Muscle of leg (tissue), 11 donors: ENCODE measurements around the gene GMDS. TPM values are rescaled to one million over a fixed set of nuclear protein-coding genes. Genes with fewer than 3 reads are reported as not detected.
A peak's percentile ranks its signal among the peaks of the same experiment; 100 is the strongest.

ENCODE experiments used
- DNase-seq: peaks from one replicate; pipeline ENCODE4 v3.0.0; 2013
- H3K27ac ChIP-seq: one replicate; pipeline ENCODE4 v1.5.1; 2013; ENCODE audit warnings: mild to moderate bottlenecking, low read length, control low read depth
- H3K27me3 ChIP-seq: one replicate; pipeline ENCODE4 v1.6.1; 2013; ENCODE audit warnings: low read length; ENCODE audit not compliant: control insufficient read depth, insufficient read depth
- H3K36me3 ChIP-seq: one replicate; pipeline ENCODE4 v1.6.1; 2013; ENCODE audit warnings: low read length; ENCODE audit not compliant: control insufficient read depth, insufficient read depth
- H3K4me1 ChIP-seq: one replicate; pipeline ENCODE4 v1.6.1; 2013; ENCODE audit warnings: low read length; ENCODE audit not compliant: control insufficient read depth, insufficient read depth
- H3K4me3 ChIP-seq: one replicate; pipeline ENCODE4 v1.5.1; 2013; ENCODE audit warnings: low read length, control low read depth
- H3K9me3 ChIP-seq: replicated peaks from 2 replicates; pipeline ENCODE4 v1.6.1; 2013; ENCODE audit warnings: low read depth, low read length; ENCODE audit not compliant: control insufficient read depth
- WGBS: methylation state at CpG from one replicate; pipeline ENCODE4 v1.1.5; 2013; ENCODE audit warnings: missing lambda C conversion rate; ENCODE audit not compliant: insufficient coverage; 5-methylcytosine and 5-hydroxymethylcytosine counted together
- polyA plus RNA-seq, 8 donors: library from polyadenylated mRNA; unstranded; fragments of 120-200 nt; gene quantifications; one replicate each; pipeline versions ENCODE4 v1.2.1 to v1.2.3, GENCODE V29; 2013; ENCODE audit warnings: inconsistent platforms in 1 of 8, low replicate concordance in 1 of 8; ENCODE audit not compliant: insufficient read length in 8 of 8, insufficient read depth in 1 of 8
- total RNA-seq: library from RNA; stranded (reverse); fragments of 120-200 nt; gene quantifications from one replicate; pipeline ENCODE4 v1.2.4, GENCODE V29; 2013

GMDS gene
- total and polyA plus RNA-seq, 9 donors, result 3.9 to 17.0 (median 11.9) TPM

GRCh38 chr6:1904898-1905297 lies 340.5 kb downstream of the GMDS start:
- Histone ChIP-seq H3K36me3 (no peaks in the 10 kb centered on the region), H3K4me3 (no peak overlapping the region), H3K27ac (no peak overlapping the region), H3K4me1 (peaks cover 2% of the 10 kb centered on the region), H3K9me3 (no peaks in the 10 kb centered on the region), H3K27me3 (no peaks in the 10 kb centered on the region)
- WGBS, result 91% methylated on average over 6 of the region's 6 CpGs
- DNase-seq, result no peak

DNA sequence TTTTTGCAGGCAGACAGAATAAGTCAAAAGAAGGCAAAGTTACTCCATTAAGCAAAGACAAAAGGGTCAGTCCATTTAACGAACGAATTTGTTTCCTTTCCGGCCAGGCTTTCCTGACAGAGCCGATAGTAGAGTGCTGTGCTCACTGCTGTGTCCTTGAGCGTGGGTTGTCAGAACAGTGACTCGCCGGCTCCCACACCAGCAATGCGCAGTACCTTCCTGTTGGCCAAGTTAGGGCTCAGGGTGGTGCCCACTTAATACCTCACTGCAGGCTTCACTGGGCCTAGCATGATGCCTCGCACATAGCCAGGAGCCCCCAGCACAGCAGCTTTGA lies 341.0 kb downstream of the GMDS start:
- WGBS, result 89% methylated on average over 8 of the region's 9 CpGs
- Histone ChIP-seq H3K4me3 (no peak overlapping the region), H3K36me3 (no peaks in the 10 kb centered on the region), H3K27me3 (no peaks in the 10 kb centered on the region), H3K9me3 (no peaks in the 10 kb centered on the region), H3K27ac (peak overlapping the region; percentile 57), H3K4me1 (peaks cover 2% of the 10 kb centered on the region)
- DNase-seq, result no peak

- 40% methylated on average over 2 of the region's 9 CpGs for WGBS
- H3K4me3 ChIP-seq, result no peak overlapping the region
- H3K36me3 ChIP-seq, result no peaks in the 10 kb centered on the region
- peaks cover 2% of the 10 kb centered on the region for H3K4me1 ChIP-seq
- peak overlapping the region; percentile 57 for H3K27ac ChIP-seq
- peak; percentile 46 for DNase-seq
- H3K27me3 ChIP-seq, result no peaks in the 10 kb centered on the region
- no peaks in the 10 kb centered on the region for H3K9me3 ChIP-seq
Observed at GRCh38 chr6:1903780-1904465, 341.5 kb downstream of the GMDS start.

DNA sequence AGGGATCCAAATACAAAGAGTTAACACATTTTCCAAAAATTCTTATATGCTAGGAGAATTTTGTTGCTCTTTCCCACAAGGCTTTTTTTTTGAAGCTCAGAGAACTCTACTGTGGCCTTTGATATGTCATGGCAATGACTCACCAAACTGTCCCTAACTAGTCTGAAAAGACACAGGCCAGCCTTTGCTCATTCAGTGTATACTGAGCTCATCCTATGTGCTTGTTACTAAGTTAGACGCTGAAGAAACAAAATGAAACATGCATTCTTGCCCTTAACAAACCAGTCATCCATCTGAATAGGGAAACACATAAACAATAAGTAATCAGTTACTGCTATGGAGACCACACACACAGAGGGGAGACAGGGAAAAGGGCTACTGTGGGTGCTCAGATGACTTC lies 343.8 kb downstream of the GMDS start:
- Histone ChIP-seq H3K9me3 (no peaks in the 10 kb centered on the region), H3K4me3 (no peak overlapping the region), H3K27me3 (no peaks in the 10 kb centered on the region), H3K4me1 (peaks cover 2% of the 10 kb centered on the region), H3K36me3 (no peaks in the 10 kb centered on the region), H3K27ac (no peak overlapping the region)
- DNase-seq, result no peak
- WGBS, result no CpG with 5 or more reads among the region's 1 CpG

- peaks cover 2% of the 10 kb centered on the region for H3K27me3 ChIP-seq
- DNase-seq, result no peak
- H3K4me3 ChIP-seq, result no peak overlapping the region
- WGBS, result 95% methylated on average over 5 of the region's 5 CpGs
- no peaks in the 10 kb centered on the region for H3K36me3 ChIP-seq
- H3K27ac ChIP-seq, result no peak overlapping the region
- no peaks in the 10 kb centered on the region for H3K4me1 ChIP-seq
- no peaks in the 10 kb centered on the region for H3K9me3 ChIP-seq
Observed at GRCh38 chr6:1896897-1897296, 348.5 kb downstream of the GMDS start.

GRCh38 chr6:1895721-1896120 lies 349.7 kb downstream of the GMDS start:
- no peaks in the 10 kb centered on the region for H3K4me1 ChIP-seq
- no peak for DNase-seq
- WGBS, result 100% methylated on average over 2 of the region's 3 CpGs

DNA sequence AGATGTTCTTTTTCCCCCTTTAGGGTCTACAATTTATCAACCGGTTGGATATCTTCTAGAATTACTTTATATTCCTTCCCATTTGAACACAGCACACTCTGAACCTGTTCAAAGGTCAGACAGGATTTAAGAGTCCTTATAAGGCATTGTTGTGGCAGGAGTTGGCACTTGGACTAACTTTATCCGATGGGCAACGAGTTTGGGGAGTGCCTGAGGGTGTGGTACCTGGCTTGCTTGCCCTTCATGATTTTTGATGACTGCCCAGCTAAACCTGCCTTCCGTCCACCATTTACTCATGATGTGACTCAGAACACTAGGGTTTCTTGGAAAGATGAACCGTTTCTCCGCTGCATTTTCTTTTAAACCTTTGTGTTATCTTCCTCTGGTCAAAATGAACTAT lies 350.5 kb downstream of the GMDS start:
- Histone ChIP-seq H3K4me1 (no peaks in the 10 kb centered on the region), H3K36me3 (no peaks in the 10 kb centered on the region), H3K27me3 (peaks cover 2% of the 10 kb centered on the region), H3K27ac (no peak overlapping the region), H3K9me3 (no peaks in the 10 kb centered on the region), H3K4me3 (no peak overlapping the region)
- DNase-seq, result no peak
- 83% methylated on average over 2 of the region's 6 CpGs for WGBS

More at GRCh38 chr6:1895721-1896120, 349.7 kb downstream of the GMDS start:
- H3K27me3 ChIP-seq, result peaks cover 2% of the 10 kb centered on the region
- no peaks in the 10 kb centered on the region for H3K36me3 ChIP-seq
- no peak overlapping the region for H3K4me3 ChIP-seq
- H3K27ac ChIP-seq, result no peak overlapping the region
- H3K9me3 ChIP-seq, result no peaks in the 10 kb centered on the region

DNA sequence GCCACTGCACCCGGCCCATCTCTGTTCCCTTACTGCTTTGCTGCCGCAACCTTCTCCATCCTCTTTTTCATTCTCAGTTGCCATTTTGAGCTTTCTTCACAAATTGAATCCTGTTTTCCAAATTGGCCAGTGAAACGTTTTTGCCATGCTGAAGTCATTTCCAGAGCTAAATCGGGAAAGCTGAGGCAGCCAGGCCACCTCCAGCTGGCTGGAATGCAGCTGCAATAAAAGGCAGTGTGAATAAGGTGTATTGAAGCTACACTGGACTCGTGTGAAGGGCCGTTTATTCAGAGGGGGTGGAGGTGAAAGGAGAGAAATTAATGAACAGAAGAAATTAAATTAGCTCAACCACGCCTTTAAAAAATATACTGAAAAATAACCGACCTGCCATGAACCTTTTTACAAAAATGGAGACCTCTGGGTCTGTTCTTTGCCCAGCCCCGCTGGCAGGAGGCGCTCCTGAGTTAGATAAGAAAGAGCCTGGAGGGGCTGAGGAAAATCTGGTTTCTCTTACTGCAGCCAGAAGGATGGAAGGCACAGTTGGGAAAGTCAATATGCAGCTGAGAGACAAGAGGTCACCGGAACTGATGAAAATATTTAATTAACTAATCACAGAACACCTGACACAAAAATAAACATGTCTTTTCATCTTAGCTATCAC lies 351.8 kb downstream of the GMDS start:
- DNase-seq, result no peak
- WGBS, result 37% methylated on average over 6 of the region's 11 CpGs

DNA sequence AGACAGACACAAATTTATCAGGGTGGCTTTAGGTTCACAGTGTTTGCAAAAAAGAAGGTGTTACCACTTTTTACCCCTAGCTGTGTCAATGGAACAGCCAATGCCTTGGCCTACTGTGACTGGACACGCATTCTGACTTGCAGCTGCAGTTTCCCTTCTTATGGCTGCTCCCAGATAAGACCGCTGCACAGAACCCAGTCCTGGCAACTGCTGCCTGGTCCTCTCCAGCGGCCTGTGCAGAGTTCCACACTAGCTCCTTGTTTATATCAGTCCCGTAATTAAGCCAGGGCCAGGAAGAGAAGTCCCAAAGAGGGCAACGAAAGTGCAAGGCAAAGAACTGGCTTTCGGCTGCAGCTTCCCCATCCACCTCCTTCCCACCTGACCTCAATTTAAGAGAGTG lies 352.7 kb downstream of the GMDS start:
- 69% methylated on average over 3 of the region's 6 CpGs for WGBS
- Histone ChIP-seq H3K36me3 (no peaks in the 10 kb centered on the region), H3K4me3 (no peak overlapping the region), H3K9me3 (no peaks in the 10 kb centered on the region), H3K27ac (no peak overlapping the region), H3K27me3 (peaks cover 2% of the 10 kb centered on the region), H3K4me1 (no peaks in the 10 kb centered on the region)
- DNase-seq, result no peak

More for the DNA sequence above, 351.8 kb downstream of the GMDS start:
- H3K36me3 ChIP-seq, result no peaks in the 10 kb centered on the region
- no peak overlapping the region for H3K4me3 ChIP-seq
- peaks cover 2% of the 10 kb centered on the region for H3K27me3 ChIP-seq
- H3K27ac ChIP-seq, result no peak overlapping the region
- no peaks in the 10 kb centered on the region for H3K9me3 ChIP-seq
- no peaks in the 10 kb centered on the region for H3K4me1 ChIP-seq

DNA sequence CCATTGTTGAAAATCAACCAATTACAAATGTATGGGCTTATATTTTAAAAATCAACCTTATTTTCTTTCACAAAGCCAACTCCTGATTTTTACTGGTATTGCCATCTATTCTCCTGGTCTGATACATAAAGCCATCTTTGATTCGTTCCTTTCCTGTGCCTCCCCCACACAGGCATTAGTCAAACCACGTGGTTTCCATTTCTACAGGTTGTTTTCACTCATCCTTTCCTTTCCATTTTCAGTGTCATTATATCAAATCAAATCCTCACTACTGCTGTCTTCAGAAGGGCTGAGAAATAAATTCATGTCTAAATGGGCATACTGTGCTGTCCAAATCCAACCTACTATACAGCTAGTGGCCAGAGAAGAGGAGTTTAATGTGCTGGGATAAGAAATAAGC lies 354.4 kb downstream of the GMDS start:
- H3K27me3 ChIP-seq, result peaks cover 2% of the 10 kb centered on the region
- no peak overlapping the region for H3K27ac ChIP-seq
- 89% methylated on average over 1 of the region's 2 CpGs for WGBS
- DNase-seq, result no peak
- no peak overlapping the region for H3K4me3 ChIP-seq
- no peaks in the 10 kb centered on the region for H3K9me3 ChIP-seq
- no peaks in the 10 kb centered on the region for H3K36me3 ChIP-seq
- H3K4me1 ChIP-seq, result no peaks in the 10 kb centered on the region
